Mesothelial cell of epicardium (in vitro differentiated cells): ENCODE data around the gene CCDC181. TPM values are rescaled to one million over a fixed set of nuclear protein-coding genes. Genes with fewer than 3 reads are reported as not detected.

ENCODE experiments used
- DNase-seq, 2 experiments: peaks; one replicate each; pipeline ENCODE4 v3.0.0; 2021; ENCODE audit warnings: low spot score in 2 of 2; ENCODE audit not compliant: unreplicated experiment in 2 of 2
- H3K27ac Mint-ChIP-seq: 2 replicates; pipeline ENCODE4 v1.8.0; 2021; ENCODE audit warnings: mixed read lengths
- H3K27me3 Mint-ChIP-seq: 2 replicates; pipeline ENCODE4 v1.8.0; 2021; ENCODE audit warnings: low read depth, mixed read lengths
- H3K36me3 Mint-ChIP-seq: 2 replicates; pipeline ENCODE4 v1.8.0; 2021; ENCODE audit warnings: mixed read lengths
- H3K4me1 Mint-ChIP-seq: 2 replicates; pipeline ENCODE4 v1.8.0; 2021; ENCODE audit warnings: mixed read lengths
- H3K4me3 Mint-ChIP-seq: 2 replicates; pipeline ENCODE4 v1.8.0; 2021; ENCODE audit warnings: mild to moderate bottlenecking, moderate library complexity, mixed read lengths
- H3K9me3 Mint-ChIP-seq: 2 replicates; pipeline ENCODE4 v1.8.0; 2021; ENCODE audit warnings: mixed read lengths
- CTCF ChIP-seq: fragments of 200-600 bp; sonication (generic); IDR thresholded peaks from one replicate; pipeline ENCODE4 v1.5.0; 2021; ENCODE audit warnings: antibody characterized with exemption; ENCODE audit not compliant: unreplicated experiment
- total RNA-seq: library from RNA; stranded (reverse); gene quantifications from 3 replicates; pipeline ENCODE4 v1.2.1, GENCODE V29; 2021

The CCDC181 gene
- total RNA-seq, 1 donor from 2014 or later = 1.3 TPM

GRCh38 chr1:169368406-169368769 is 58.9 kb downstream of the CCDC181 start:
- Mint-ChIP-seq H3K27me3 (no peaks in the 10 kb centered on the region), H3K9me3 (peaks cover 6% of the 10 kb centered on the region), H3K36me3 (peaks cover 15% of the 10 kb centered on the region), H3K4me3 (no peak overlapping the region), H3K4me1 (peaks cover 6% of the 10 kb centered on the region), H3K27ac (no peak overlapping the region)
- peak in 1 of 2 experiments; percentile 39 for DNase-seq
- TF ChIP-seq CTCF = no peak

DNA sequence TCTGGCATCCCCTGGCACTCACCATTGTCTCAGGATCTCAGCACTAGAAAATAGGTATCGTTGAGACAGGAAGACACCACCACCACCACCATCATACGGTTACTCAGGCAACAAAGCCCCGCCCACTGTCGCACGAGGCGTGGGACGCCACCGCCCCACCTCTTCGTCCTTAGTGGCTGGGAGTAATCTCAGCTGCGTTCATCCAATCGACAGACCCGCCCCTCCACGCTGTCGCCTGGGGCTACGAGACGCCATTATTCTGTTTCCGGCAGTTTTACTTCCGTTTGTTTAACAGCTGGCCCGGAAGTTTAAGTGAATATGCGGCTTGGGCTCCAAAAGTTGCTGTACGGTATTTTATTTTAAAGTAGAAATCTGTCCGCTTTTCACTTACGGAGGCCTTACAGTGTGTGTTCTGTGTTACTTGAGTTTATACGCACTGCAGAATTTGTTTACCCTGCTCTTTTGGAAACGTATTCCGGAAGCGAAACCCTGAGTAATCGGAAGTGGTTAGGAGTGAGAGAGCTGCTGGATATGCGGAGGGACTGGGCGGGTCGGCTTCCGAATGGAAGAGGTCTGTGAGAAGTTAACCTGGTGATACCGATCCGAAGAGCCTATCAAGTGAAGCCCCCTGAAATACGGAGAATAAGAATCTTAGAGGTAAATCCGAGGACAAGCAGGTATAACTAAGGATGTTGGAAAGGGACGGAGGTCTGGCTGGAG is 59.4 kb downstream of the CCDC181 start, which contains the start of the genes BLZF1 and NME7:
Gene BLZF1, plus strand, starts transcription at position 510 of the 720 bp plus-strand sequence. CDS start 1,328 bp downstream, outside the sequence.
Gene NME7, minus strand, starts transcription at position 112 of the 720 bp plus-strand sequence. Its CDS starts 87 bp downstream, at position 25.
- peak; percentile 84 to 96 for DNase-seq
- Mint-ChIP-seq H3K36me3 (peaks cover 11% of the 10 kb centered on the region), H3K27ac (peak within 1 kb of the TSS; percentile 8), H3K4me1 (peaks cover 6% of the 10 kb centered on the region), H3K4me3 (peak within 1 kb of the TSS; percentile 54), H3K9me3 (peaks cover 6% of the 10 kb centered on the region), H3K27me3 (no peaks in the 10 kb centered on the region)
- TF ChIP-seq CTCF = no peak

DNA sequence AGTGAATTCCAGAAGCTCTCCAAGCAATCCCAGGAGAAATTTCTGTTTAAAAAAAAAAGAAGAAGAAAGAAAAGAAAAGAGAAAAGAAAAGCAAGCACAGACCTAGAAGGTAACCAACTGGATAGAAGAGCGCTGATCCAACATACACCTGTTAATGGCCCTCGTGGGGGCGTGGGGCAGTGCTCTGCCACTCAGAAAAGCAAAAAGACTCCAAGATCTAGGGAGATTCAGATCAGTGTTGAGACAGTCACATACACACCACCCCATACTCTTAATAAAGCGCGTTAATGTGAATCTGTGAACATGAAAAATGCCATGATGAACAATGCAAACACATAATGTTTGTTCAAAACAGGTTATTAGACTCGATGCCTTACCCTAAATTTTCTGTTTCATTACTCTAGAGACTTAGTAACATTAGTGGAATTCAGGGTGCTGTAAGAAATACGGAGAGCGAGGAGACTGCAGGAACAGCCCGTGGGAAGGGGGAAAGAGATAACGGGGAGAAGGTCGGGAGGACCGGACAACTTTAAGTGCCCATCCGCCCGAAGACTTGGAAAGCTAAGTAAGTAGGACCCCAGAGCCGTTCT is 60.1 kb downstream of the CCDC181 start:
- peaks cover 6% of the 10 kb centered on the region for H3K4me1 Mint-ChIP-seq
- H3K9me3 Mint-ChIP-seq = peaks cover 6% of the 10 kb centered on the region
- no peak overlapping the region for H3K27ac Mint-ChIP-seq
- H3K4me3 Mint-ChIP-seq = no peak overlapping the region
- no peak for DNase-seq
- H3K36me3 Mint-ChIP-seq = peaks cover 11% of the 10 kb centered on the region
- no peak for TF ChIP-seq CTCF
- H3K27me3 Mint-ChIP-seq = no peaks in the 10 kb centered on the region

DNA sequence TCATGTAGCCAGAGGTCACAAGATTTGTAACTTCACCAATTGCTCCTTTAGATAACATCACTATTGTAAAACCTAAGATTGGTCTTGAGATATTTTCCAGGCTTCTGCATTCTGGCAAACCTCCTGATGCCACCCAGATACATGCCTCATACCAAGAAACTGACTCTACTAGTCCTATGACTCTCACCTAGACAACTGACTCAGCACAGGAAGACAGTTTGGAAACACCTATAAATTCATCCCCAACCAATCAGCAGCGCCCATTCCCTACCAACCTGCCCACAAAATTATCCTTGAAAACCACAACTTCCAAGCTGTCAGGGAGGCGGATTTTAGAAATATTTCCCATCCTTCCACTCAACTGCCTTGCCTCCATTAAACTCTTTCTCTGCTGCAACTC is 62.3 kb downstream of the CCDC181 start:
- H3K4me1 Mint-ChIP-seq = peaks cover 11% of the 10 kb centered on the region
- H3K4me3 Mint-ChIP-seq = no peak overlapping the region
- no peaks in the 10 kb centered on the region for H3K27me3 Mint-ChIP-seq
- H3K36me3 Mint-ChIP-seq = peaks cover 7% of the 10 kb centered on the region
- DNase-seq = no peak
- peaks cover 6% of the 10 kb centered on the region for H3K9me3 Mint-ChIP-seq
- TF ChIP-seq CTCF = no peak
- H3K27ac Mint-ChIP-seq = no peak overlapping the region

DNA sequence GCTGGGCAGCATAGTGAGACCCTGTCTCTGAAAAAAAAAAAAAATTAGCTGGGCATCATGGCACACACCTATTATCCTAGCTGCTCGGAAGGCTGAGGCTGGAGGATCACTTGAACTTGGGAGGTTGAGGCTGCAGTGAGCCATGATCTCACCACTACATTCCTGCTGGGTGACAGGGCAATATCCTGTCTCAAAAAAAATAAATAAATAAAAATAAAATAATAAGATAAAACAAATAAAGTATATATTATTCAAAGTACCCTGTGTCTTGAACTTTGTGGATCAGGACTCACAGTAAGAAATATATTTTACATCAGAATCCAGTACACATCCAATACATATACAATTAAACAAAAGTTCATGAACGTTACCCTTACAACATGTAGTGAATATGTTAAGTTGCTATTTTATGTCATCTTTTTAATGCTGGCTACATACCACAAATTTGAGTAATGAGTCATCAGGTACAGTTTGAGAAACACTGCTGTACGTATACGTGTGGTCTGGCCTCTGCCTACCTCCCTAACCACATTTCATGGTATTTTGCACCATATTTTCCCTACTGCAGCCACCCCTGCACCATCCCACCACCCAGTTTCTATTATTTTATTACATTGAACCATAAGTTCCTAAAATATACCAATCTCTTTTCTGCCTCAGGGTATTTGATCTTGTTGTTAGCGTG is 64.1 kb downstream of the CCDC181 start:
- H3K4me3 Mint-ChIP-seq = no peak overlapping the region
- H3K36me3 Mint-ChIP-seq = peaks cover 7% of the 10 kb centered on the region

More for the DNA sequence above, 64.1 kb downstream of the CCDC181 start:
- Mint-ChIP-seq H3K4me1 (peaks cover 11% of the 10 kb centered on the region), H3K9me3 (peaks cover 6% of the 10 kb centered on the region), H3K27me3 (no peaks in the 10 kb centered on the region), H3K27ac (no peak overlapping the region)
- no peak for DNase-seq
- no peak for TF ChIP-seq CTCF
